Hypothalamus (tissue), 51 donors: ENCODE results near the gene MAP2K6.
"Not testable (repeated sequence)": the region's sequence is repeated elsewhere in the genome, so short reads cannot be mapped to it uniquely, and the experiment has no call there.

ENCODE experiments used
- DNase-seq, 51 donors: peaks; one replicate each; lab custom pipeline; 2025; lab: John Stamatoyannopoulos, UW

The MAP2K6 gene

GRCh38 chr17:69452664-69453260 is 38.3 kb downstream of the MAP2K6 start:
- DNase-seq, result no peak

GRCh38 chr17:69454051-69454450 is 39.6 kb downstream of the MAP2K6 start:
- DNase-seq, result no peak

GRCh38 chr17:69455040-69455439 is 40.5 kb downstream of the MAP2K6 start:
- no peak for DNase-seq

- no peak for DNase-seq
Observed at GRCh38 chr17:69457603-69458002, 43.1 kb downstream of the MAP2K6 start.

- DNase-seq, result peak in 14 of 51 donors; percentile 2 to 48 (median 10)
Observed at GRCh38 chr17:69460963-69461922, 46.7 kb downstream of the MAP2K6 start.

GRCh38 chr17:69461951-69462369 is 47.5 kb downstream of the MAP2K6 start:
- peak in 1 of 51 donors; percentile 8 for DNase-seq

GRCh38 chr17:69462882-69463281 is 48.4 kb downstream of the MAP2K6 start:
- no peak for DNase-seq

- DNase-seq, result no peak
Observed at GRCh38 chr17:69466451-69466850, 52.0 kb downstream of the MAP2K6 start.

- DNase-seq, result no peak
Observed at GRCh38 chr17:69466905-69467667, 52.6 kb downstream of the MAP2K6 start.

- DNase-seq, result no peak
Observed at GRCh38 chr17:69468207-69468606, 53.7 kb downstream of the MAP2K6 start.

GRCh38 chr17:69470702-69471101 is 56.2 kb downstream of the MAP2K6 start:
- no peak for DNase-seq

- DNase-seq, result no peak
Observed at GRCh38 chr17:69471406-69471805, 56.9 kb downstream of the MAP2K6 start.

- no peak for DNase-seq
Observed at GRCh38 chr17:69473841-69474831, 59.6 kb downstream of the MAP2K6 start.

GRCh38 chr17:69477204-69477902 is 62.9 kb downstream of the MAP2K6 start:
- DNase-seq, result no peak

- DNase-seq, result no peak
Observed at GRCh38 chr17:69477903-69478266, 63.4 kb downstream of the MAP2K6 start.

- no peak for DNase-seq
Observed at GRCh38 chr17:69478916-69479315, 64.4 kb downstream of the MAP2K6 start.

GRCh38 chr17:69479756-69480155 is 65.3 kb downstream of the MAP2K6 start:
- DNase-seq, result not testable (repeated sequence)

- no peak for DNase-seq
Observed at GRCh38 chr17:69480245-69480644, 65.7 kb downstream of the MAP2K6 start.

- DNase-seq, result no peak
Observed at GRCh38 chr17:69485251-69485661, 70.8 kb downstream of the MAP2K6 start.
